G401 (cell line): ENCODE data around the gene GIPC3. TPM values are rescaled to one million over a fixed set of nuclear protein-coding genes. Genes with fewer than 3 reads are reported as not detected.

Experiments used
- DNase-seq: peaks from one replicate; pipeline ENCODE4 v3.0.0-alpha.2; 2015; ENCODE audit warnings: low spot score
- in situ Hi-C: cut with HindIII; loops from 2 replicates; pipeline ENCODE4 v1.10.0; 2016; ENCODE audit warnings: low sequenced_read_pairs, mixed read lengths
- total RNA-seq: library from RNA; depleted of rRNA; stranded (reverse); fragments of >200 nt; shearing (Covaris generic); gene quantifications from 2 replicates; pipeline ENCODE4 v1.2.3, GENCODE V29; 2014

The GIPC3 gene
- total RNA-seq, 1 experiment from 2014 or later = not detected

DNA sequence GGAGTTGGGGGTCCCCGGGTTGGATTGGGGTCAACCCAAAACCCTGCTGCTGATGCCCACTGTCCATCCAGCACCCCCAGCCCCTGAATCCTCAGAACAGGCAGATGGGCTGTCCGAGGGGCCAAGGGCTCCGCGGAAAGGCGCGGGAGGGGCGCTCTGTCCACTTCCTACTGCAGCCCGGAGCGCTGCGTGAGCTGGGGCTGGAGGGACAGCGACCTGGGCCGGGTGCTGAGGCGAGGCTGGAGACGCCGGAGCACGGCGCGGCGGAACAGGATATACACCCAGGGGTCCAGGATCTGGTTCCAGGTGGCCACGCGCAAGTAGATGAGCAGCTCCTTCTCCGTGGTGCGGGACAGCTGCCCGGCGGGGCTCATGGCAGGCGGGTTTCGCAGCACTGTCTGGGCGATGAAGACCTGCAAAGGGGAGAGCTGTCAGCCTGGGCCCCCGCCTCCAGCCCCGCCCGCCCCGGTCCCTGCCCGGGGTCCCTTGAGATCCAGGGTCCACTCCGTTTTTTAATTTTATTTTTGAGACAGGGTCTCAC lies 10.3 kb downstream of the GIPC3 start:
- in situ Hi-C loops = no loop called here
- no peak for DNase-seq

DNA sequence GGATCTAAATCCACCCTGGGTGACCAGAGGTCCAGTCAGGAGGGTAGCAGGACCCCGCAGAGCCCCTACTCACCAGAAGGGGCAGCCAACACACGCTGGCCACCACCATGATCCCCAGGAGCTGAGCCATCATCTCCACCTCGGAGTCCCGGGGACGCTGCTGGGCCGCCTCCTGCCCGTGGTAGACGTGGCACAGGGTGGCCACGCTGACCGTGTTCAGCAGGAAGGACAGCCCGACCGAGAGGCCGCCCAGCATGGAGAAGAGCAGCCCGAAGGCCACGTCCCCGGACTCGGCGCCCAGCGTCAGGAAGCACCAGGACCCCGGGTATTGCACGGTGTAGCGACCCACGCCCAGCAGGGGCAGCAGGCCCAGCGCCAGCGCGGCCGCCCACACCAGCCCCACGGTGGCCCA lies 14.5 kb downstream of the GIPC3 start:
- DNase-seq = no peak
- in situ Hi-C loops = no loop called here

- DNase-seq = no peak
- in situ Hi-C loops = no loop called here
Observed at GRCh38 chr19:3601021-3601420, 15.7 kb downstream of the GIPC3 start.

GRCh38 chr19:3603121-3603811 lies 18.0 kb downstream of the GIPC3 start:
- in situ Hi-C loops = no loop called here
- DNase-seq = no peak

DNA sequence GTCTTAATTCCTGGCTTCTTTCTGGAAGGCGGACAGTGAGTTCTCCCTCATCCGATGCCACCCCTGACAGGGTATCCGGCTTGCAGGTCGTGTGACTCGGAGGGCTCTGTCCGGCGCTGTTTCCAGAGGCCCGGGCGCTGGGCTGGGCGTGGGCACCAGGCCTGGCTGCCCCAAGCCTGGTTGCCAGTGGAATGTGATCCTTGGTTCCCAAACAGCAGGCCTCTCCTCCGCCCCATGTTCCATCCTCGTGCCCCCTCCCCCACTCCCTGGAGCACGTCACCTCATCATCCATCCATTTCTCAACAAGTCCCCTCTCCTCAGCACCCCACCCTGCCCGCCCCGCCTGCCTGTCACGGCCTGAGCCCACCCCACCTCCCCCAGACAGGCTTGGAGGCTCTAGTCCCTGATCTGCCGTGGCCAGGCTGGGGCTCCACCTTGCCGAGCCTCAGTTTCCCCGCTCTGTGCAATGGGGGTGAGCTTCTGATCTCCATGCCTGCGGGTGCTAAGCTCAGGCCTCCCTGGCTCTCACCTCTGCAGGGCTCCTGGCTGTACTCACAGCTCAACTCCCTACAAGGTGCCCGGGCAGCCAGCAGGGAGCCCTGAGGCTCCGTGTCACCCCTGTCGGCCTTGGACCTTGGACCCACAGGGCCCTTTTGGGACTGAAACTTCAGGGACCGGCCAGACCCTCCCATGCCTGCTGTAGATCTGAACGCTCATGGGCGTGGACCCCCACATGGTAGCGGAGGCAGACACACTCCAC lies 19.1 kb downstream of the GIPC3 start:
- in situ Hi-C loops = no loop called here
- no peak for DNase-seq

- in situ Hi-C loops = no loop called here
- no peak for DNase-seq
Observed at GRCh38 chr19:3604987-3605343, 19.7 kb downstream of the GIPC3 start.

DNA sequence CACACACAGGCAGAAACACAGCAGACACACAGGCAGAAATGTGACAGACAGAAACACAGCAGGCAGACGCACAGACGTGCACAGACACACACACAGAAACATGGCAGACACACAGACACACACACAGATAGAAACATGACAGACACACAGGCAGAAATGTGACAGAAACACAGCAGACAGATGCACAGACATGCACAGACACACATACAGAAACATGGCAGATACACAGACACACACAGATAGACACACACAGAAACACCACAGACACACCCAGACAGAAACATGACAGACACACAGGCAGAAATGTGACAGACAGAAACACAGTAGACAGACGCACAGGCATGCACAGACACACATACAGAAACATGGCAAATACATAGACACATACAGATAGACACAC lies 20.1 kb downstream of the GIPC3 start:
- no peak for DNase-seq
- in situ Hi-C loops = no loop called here

DNA sequence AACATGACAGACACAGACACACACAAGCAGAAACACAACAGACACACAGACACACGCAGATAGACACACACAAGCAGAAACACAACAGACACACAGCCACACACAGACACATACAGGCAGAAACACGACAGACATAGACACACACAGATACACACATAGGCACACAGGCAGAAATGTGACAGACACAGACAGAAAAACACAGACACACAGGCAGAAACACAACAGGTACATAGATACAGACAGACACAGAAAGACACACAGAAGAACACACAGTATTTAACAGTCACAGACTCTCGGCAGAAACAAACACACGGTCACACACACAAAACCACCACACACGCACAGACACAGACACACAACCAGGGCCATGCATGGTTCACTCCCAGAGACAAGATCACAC lies 20.5 kb downstream of the GIPC3 start:
- DNase-seq = no peak
- in situ Hi-C loops = no loop called here

DNA sequence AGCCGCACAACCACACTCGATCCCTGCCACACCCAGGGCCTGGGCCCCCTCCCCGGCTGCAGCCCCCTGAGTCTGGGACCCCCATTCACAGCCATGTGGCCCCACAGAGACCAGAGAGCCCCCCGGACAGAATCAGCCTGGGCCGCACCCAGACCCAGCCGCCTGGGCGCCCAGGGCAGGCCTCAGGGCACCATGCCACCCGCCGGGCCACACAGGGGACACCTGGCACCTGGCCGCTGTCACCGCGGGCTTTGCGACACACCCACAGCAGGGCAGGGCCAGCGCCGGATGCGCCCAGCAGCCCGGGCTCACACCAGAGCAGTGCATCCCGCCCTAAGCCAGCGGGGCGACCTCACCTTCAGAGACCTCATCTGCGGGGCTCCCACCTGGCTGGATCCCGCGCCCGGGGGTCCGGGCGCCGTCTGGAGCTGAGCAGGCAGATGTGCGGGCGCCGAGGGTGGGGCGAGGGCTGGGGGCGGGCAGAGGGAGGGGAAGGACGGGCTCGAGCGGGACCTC lies 21.0 kb downstream of the GIPC3 start:
- DNase-seq = no peak
- in situ Hi-C loops = no loop called here

DNA sequence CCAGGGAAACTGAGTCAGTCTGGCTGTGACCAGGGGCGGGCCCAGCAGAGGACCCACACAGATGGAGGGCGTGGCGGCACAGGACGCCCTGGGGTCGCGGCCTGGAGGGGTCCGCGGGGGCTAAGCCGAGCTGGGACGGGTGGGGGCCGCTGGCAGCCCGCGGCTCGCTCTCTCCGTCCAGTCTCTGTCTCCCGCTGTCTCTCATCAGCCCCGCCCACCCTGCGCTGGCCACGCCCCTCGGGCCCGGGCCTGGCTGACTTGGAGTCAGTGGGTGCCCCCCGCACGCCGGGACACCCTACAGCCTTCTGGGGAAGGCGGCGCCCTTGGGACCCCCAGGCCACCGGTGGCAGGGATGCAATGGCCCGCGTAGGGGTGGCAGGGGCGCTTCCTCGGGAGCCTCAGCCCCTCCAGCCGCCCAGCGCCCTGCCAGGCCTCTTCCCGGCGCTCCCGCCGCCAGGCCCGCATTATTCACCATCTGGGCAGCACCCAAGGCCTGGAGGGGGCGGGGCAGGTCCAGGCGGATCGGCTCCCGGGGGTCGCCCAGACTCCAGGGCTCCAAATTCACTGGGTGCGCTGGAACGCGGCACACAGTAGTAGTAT lies 21.5 kb downstream of the GIPC3 start, which contains the start of gene TBXA2R:
TSS of gene TBXA2R (minus strand) at position 186 of the 600 bp plus-strand sequence. CDS start 6,241 bp downstream, outside the sequence.
- in situ Hi-C loops = no loop called here
- DNase-seq = no peak

GRCh38 chr19:3607303-3608078 lies 22.2 kb downstream of the GIPC3 start:
- in situ Hi-C loops = no loop called here

DNA sequence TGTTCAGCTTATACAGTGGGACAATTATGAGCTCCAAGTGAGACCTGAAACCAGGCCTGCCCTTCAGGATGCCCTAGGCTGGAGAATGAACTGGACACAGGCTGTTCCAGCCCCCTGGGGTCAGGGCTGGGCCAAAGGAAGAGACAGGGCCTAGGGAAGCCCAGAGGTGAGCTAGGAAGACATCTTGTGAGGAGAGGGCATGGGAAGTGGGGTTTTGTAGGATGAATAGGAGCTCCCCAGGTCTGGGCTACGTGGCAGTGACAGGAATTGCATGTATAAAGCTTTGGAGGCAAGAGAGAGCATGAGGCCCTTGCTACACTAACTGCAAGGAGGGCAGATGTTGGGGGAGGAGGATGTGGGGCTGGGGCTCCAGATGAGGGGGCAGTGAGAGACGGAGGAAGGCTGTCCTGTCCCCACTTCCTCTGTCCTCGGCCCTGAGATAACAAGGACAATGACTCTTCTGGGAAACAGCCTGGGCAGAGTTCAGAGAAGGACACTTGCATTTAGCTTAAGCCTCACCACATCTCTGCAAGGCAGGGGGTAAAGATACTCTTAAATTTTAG lies 22.9 kb downstream of the GIPC3 start:
- in situ Hi-C loops = no loop called here
- no peak for DNase-seq

More at GRCh38 chr19:3607303-3608078, 22.2 kb downstream of the GIPC3 start:
- DNase-seq = peak; percentile 30

DNA sequence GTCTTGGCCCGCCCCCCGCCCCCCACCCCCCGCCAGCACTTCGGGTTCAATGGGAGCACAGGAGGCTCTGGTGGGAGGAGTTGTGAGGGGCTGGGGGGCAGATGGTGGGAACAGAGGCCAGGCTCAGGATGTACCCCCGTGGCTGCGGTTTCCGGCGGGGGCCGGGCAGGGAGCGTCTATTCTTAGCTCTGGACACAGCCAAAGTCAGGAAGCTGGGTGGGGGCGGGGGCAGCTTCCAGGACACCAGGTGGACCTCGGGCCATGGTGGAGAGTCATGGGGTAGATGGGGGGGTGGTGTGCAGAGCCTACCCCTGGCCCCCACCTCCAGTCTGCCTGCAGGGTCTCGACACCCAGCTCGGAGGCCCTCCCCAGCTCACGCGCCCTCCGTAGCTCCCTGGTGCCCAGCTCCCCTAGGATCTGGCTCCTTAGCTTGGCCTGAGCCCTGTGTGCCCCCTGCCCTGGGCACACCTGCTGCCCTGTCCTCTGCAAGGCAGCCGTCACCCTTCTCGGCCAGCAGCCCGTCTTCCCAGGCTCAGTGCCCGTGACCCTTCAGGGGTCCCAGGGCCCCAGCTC lies 23.6 kb downstream of the GIPC3 start:
- DNase-seq = no peak
- in situ Hi-C loops = no loop called here

DNA sequence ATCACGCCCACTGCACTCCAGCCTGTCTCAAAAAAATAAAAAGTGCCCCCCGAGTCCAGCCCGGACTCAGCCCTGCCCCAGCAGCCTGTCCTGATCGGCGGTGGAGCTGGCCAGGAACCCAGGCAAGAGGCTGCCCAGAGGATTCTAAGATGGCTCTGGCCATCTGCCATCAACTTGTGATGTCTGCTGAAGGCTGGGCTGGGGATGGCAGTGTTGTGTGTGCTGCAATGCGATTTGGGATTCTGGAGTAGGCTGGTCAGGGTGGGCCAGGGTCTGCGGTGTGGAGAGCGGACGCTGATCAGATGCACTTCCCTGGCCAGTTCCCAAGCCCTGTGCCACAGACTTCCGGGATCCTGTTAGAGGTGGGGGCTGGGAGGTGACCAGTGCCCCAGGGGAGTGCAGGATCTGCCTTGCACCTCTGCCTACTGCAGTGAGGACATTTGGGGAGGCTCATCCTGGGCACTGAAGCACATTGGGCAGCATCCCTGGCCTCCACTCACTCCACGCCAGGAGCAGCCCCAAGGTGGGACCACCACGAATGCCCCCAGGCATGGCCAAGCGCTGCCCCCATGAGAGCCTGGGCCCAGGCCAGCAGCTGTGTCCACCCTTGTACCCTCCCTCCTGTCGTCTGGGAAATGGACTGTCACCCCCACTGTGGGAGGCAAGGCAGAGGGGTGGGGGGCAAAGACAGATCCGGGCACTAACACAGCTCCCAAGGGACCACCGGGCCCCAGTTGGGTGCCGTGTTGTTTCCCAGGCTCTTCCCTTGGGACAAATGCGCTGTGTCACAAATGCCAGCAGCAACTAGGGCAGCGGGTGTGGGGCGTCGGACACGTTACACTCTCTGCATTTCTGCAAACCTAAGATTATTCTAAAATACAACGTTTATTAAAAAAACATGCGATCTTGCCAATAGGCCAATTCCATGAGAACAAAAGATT lies 24.8 kb downstream of the GIPC3 start:
- in situ Hi-C loops = no loop called here

DNA sequence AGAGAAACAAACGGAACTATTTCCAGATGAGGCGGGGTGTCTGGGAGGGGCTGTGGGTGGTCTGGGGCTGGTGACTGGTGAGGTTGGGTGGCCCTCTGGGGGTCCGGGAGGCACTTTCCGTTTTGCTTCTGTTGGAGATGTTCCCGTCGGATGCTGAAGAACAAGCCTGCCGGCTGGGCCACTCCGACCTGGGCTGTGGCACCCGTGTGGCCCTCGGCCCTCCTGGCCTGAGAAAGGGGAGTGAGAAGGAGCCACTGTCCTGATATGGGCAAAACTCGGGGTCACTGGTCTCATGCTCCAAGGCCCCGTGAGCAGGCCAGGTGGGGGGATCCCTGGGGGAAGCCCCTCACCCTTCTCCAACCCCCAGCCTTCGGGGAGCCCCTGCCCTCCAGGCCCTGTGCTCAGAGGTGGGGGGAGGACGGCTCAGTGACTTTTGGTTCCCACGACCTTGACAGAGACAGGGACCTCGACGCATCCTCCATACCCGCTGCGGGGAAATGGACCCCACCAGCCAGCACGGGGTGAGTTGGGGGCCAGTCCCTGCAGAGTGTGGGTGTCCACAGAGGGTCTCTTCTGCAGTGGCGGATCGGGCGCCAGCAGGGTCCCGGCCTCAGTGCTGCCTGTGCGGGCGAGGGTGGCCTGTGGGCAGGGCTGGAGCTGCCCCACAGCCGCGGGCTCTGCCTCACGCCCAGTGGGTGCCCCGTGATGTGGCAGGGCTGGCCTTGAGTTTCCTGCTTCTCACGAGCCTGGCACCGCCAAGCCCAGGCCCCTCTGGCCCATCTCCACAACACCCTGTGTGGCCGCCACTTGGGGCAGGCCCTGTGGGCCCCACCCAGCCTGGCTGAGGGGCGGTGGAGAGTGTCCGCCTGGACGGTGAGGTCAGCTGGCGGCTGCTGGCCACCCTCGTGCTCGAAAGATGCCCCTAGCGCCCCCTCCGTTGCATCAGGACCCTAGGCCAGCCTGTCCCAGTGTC lies 25.8 kb downstream of the GIPC3 start:
- in situ Hi-C loops = no loop called here
- no peak for DNase-seq

More for the DNA sequence above, 24.8 kb downstream of the GIPC3 start:
- no peak for DNase-seq

DNA sequence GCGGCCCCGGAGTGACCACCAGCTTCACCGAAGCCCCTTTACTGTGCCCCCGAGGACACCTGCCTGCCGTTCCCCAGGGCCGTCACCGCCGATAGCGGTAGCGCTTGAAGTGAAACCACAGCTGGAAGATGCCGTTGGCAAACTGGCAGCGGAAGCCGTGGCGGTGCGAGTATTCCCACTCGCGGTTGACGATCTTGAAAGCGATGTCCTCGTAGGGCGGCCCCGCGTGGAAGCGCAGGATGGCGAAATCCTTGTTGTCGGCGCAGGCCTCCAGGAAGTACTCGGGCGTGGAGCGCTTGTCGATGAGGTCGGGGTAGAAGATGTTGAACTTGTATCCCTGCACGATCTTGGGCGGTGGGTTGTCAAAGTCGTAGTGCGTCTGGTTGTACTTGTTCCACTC lies 26.6 kb downstream of the GIPC3 start:
- no peak for DNase-seq
- in situ Hi-C loops = no loop called here
